ENCODE data around the gene DSTN.

GRCh38 chr20:17573463-17573862 lies 3.6 kb downstream of the DSTN start:
- TF ChIP-seq CTCF (conservative IDR thresholded peaks at IDR 0.05; ENCODE audit: low read length) (no peak), EZH2phosphoT487 (IDR thresholded peaks at IDR 0.05; ENCODE audit: borderline replicate concordance, low read depth, low read length) (no peak)

All from OCI-LY7 (cell line).